Right lobe of liver (tissue), 6 donors: Measurements from ENCODE around the gene SKAP2. TPM values are rescaled to one million over a fixed set of nuclear protein-coding genes. Genes with fewer than 3 reads are reported as not detected.

Experiments
- ATAC-seq, 4 donors: fragments of 200-7000 bp; cut with Tn5 transposase; one replicate each; pipeline ENCODE4 v1.9.1; 2020; ENCODE audit warnings: mild to moderate bottlenecking in 4 of 4, moderate library complexity in 4 of 4
- DNase-seq, 3 donors: peaks; one replicate each; pipeline ENCODE4 v3.0.0-alpha.2; 2020
- H3K27ac ChIP-seq, 3 donors: fragments of 200-600 bp; one replicate each; pipeline ENCODE4 v1.8.0; 2022
- H3K27me3 ChIP-seq, 2 donors: fragments of 200-600 bp; one replicate each; pipeline ENCODE4 v1.8.0; 2022
- H3K36me3 ChIP-seq, 4 donors: fragments of 200-600 bp; sonication (generic) in 1 of 4; one replicate each; pipeline versions ENCODE4 v1.5.1 to v1.8.0; 2017 to 2022; ENCODE audit warnings: control low read depth in 1 of 4
- H3K4me1 ChIP-seq, 4 donors: fragments of 200-600 bp; sonication (generic) in 1 of 4; one replicate each; pipeline versions ENCODE4 v1.5.1 to v1.8.0; 2017 to 2022; ENCODE audit warnings: control low read depth in 1 of 4
- H3K4me3 ChIP-seq, 3 donors: fragments of 200-600 bp; one replicate each; pipeline ENCODE4 v1.8.0; 2022
- H3K9me3 ChIP-seq, 4 donors: fragments of 200-600 bp; sonication (generic) in 1 of 4; one replicate each; pipeline versions ENCODE4 v1.5.1 to v1.8.0; 2017 to 2022; ENCODE audit warnings: control low read depth in 1 of 4
- POLR2A ChIP-seq: fragments of 450-650 bp; IDR thresholded peaks from one replicate; pipeline ENCODE4 v1.6.1; 2017; ENCODE audit warnings: antibody characterized with exemption, mild to moderate bottlenecking
- WGBS: methylation state at CpG from one replicate; pipeline ENCODE4 v1.1.6; 2018; ENCODE audit warnings: low coverage, low lambda C conversion rate; ENCODE audit not compliant: insufficient coverage; ENCODE audit errors: missing lambda C conversion rate; 5-methylcytosine and 5-hydroxymethylcytosine counted together
- intact Hi-C, 2 donors: fragments of 100-400 bp; cut with DNase I; formaldehyde crosslinking; loops; one replicate each; pipeline versions ENCODE4 v1.11.2 to v1.14.1; 2022
- long read RNA-seq: library from polyadenylated mRNA; unstranded; transcript quantifications from one replicate; pipeline ENCODE4 v2.0.0, GENCODE V29; 2019
- total RNA-seq, 6 experiments: library from RNA; depleted of rRNA in 2 of 6; stranded (reverse); fragments of >200 nt in 2 of 6; fragmentation: NEBNext Ultra II Directional in 3 of 6; extraction: Animal tissue kit (Norgen Biotek cat#: 25700) in 3 of 6; gene quantifications; one replicate each; pipeline versions ENCODE4 v1.1.0 to v1.2.4, GENCODE V29; 2016 to 2023
- TF ChIP-seq, protein P1 (sequence below), 4 donors: fragments of 200-600 bp in 3 of 4; fragments of 450-650 bp in 1 of 4; IDR thresholded peaks; one replicate each; pipeline versions ENCODE4 v1.5.1 to v1.8.0; 2016 to 2022; ENCODE audit warnings: antibody characterized with exemption in 4 of 4, mild to moderate bottlenecking in 2 of 4
- donor health status: DM: no; HTN: yes; CAD: no.
- donor health status: DM: no; HTN: no; CAD: no.
- donor health status: DM: no; HTN: no; CAD: no.
- donor health status: DM: no; HTN: yes; CAD: no.
- donor health status: DM: no; HTN: yes; CAD: no.

The SKAP2 gene, protein sequence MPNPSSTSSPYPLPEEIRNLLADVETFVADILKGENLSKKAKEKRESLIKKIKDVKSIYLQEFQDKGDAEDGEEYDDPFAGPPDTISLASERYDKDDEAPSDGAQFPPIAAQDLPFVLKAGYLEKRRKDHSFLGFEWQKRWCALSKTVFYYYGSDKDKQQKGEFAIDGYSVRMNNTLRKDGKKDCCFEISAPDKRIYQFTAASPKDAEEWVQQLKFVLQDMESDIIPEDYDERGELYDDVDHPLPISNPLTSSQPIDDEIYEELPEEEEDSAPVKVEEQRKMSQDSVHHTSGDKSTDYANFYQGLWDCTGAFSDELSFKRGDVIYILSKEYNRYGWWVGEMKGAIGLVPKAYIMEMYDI
- 10 to 100 TPM in 2 of 6 experiments, 1 to 10 TPM in 4; 4.7 to 19.6 (median 9.0) TPM for total RNA-seq
- long read RNA-seq, transcript SKAP2-201 (13 exons, 3,998 nt) = major isoform, 5 of 5 reads
- long read RNA-seq, partial matches to known transcripts = 0 of 5 reads
- long read RNA-seq, other reads (novel, unspliced or antisense) = 0 of 5 reads

DNA sequence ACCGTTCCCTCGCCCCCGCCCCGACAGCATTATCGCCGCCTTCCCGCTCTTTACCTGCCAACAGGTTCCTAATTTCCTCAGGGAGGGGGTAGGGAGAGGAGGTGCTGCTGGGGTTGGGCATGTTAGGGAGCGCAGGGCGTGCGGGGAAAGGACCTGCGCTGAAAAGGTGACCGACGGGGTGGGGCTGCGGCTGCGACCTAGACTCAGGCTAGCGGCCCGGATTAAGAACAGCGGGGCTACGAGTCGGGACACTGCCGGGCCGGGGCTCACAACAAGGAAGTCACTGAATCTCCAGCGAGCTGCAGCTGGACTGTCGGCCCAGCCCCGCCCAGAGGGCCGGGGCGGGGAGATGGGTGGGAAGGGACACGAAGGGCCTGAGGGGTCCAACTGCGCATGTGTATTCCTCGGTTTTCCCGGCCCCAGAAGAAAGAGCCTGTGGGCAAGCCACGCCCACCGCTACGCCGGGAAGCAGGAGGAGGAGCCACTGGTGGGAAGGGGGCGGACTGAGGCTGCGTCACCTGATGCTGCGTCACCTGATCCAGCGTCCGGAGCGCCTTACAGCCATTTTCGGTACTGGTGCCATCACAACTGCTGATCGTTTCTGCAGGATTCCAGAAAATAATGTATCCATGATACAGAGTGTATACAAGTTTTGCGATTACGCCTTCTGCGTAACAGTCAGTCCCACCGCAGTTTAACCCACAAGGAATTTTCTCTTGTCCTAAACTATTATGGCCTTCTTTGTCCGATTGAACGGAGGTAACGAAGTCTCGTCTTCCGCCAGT, at the start of gene SKAP2:
TSS of gene SKAP2 (minus strand) at position 282 of the 785 bp plus-strand sequence. CDS start at position 121, 161 bp downstream.
- intact Hi-C loops = no loop called here
- H3K27ac ChIP-seq = peak within 1 kb of the TSS; percentile 83 to 91 (median 86)
- WGBS = 0% methylated on average over 29 of the region's 52 CpGs
- no peaks in the 10 kb centered on the region for H3K9me3 ChIP-seq
- peaks cover 0 to 6% of the 10 kb centered on the region in 2 donors for H3K27me3 ChIP-seq
- DNase-seq = peak; percentile 99 to 100 (median 99)
- ATAC-seq = peak; percentile 97 to 99 (median 98)
- peaks cover 0 to 6% (median 2%) of the 10 kb centered on the region in 4 donors for H3K4me1 ChIP-seq
- TF ChIP-seq, protein P1, sequence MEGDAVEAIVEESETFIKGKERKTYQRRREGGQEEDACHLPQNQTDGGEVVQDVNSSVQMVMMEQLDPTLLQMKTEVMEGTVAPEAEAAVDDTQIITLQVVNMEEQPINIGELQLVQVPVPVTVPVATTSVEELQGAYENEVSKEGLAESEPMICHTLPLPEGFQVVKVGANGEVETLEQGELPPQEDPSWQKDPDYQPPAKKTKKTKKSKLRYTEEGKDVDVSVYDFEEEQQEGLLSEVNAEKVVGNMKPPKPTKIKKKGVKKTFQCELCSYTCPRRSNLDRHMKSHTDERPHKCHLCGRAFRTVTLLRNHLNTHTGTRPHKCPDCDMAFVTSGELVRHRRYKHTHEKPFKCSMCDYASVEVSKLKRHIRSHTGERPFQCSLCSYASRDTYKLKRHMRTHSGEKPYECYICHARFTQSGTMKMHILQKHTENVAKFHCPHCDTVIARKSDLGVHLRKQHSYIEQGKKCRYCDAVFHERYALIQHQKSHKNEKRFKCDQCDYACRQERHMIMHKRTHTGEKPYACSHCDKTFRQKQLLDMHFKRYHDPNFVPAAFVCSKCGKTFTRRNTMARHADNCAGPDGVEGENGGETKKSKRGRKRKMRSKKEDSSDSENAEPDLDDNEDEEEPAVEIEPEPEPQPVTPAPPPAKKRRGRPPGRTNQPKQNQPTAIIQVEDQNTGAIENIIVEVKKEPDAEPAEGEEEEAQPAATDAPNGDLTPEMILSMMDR (IDR thresholded peaks at IDR 0.05) = no peak
- peak; percentile 98 for TF ChIP-seq POLR2A
- H3K36me3 ChIP-seq = no peaks in the 10 kb centered on the region
- peak within 1 kb of the TSS; percentile 52 to 71 (median 68) for H3K4me3 ChIP-seq

DNA sequence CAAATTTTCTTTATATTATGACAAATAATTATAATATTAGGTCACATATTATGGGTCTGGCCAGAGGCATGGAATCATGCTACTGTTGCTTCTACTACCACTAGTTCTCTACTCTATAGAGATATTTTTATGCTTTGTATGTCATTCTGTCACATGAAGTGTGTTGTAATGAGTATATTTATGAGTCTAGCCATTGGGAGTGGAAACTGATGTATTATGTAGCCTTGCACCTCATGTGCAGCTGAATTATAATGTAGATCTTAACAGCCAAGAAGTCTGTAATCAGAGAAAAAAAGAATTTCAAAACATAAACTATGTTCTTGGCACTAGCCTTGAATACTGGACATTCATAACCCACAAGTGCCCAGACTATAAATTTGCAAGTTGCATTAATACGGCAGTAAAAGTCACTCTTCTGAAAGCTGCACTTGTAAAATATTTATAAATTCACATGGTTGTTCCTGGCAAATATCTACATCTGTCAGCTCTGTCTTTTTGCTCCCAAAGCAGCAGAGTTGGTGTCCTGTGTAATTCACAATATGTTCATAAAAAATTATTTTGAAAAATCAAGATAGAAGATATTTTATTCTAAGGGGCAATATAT, 48.6 kb upstream of the SKAP2 start:
- no peak for TF ChIP-seq POLR2A
- TF ChIP-seq, protein P1 (IDR thresholded peaks at IDR 0.05) = no peak
- Histone ChIP-seq H3K9me3 (no peaks in the 10 kb centered on the region), H3K36me3 (no peaks in the 10 kb centered on the region), H3K4me1 (no peaks in the 10 kb centered on the region), H3K4me3 (no peak overlapping the region), H3K27me3 (no peaks in the 10 kb centered on the region), H3K27ac (no peak overlapping the region)
- intact Hi-C loops = no loop called here
- no peak for DNase-seq
- no peak for ATAC-seq
- WGBS = 65% methylated on average over 1 of the region's 1 CpG

DNA sequence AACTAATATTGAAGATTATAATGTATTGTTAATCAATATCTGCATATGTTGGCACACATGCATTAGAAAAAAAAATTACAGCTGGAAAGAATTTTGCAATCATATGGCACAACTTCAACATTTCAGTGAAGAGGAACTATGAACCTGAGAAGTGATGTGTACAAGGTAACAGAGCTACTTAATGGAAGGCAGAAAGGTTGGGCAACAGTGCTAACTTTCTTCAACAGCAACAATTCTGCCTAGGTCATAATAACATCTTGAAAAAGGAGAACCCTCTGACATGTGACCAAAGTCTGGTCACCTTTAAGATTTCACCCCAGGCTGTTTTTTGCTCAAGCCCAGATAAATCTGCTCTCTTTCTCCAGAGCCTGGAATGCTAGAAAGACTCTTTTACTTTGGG, 47.9 kb upstream of the SKAP2 start:
- H3K27me3 ChIP-seq = no peaks in the 10 kb centered on the region
- DNase-seq = no peak
- no peak overlapping the region for H3K4me3 ChIP-seq
- no peaks in the 10 kb centered on the region for H3K9me3 ChIP-seq
- intact Hi-C loops = no loop called here
- H3K27ac ChIP-seq = no peak overlapping the region
- H3K4me1 ChIP-seq = no peaks in the 10 kb centered on the region
- TF ChIP-seq, protein P1 (IDR thresholded peaks at IDR 0.05) = no peak
- TF ChIP-seq POLR2A = no peak
- ATAC-seq = peak in 3 of 4 donors; percentile 39 to 76 (median 50)
- no peaks in the 10 kb centered on the region for H3K36me3 ChIP-seq

DNA sequence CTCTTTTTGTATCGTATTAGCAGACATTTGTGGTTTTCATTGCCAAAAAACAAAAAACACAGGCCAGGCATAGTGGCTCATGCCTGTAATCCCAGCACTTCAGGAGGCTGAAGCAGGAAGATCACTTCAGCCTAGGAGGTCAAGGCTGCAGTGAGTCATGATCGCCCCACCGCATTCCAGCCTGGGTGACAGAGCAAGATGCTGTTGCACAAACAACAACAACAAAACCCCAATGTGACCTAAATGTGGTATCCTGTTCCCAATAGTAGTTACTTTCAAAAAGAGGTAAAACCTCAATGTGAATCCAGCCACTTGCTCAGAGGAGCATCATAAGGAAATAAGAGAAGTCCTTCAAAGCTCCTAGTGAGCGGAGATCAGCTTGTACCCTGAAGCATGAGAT, 45.8 kb upstream of the SKAP2 start:
- no peaks in the 10 kb centered on the region for H3K4me1 ChIP-seq
- no peaks in the 10 kb centered on the region for H3K9me3 ChIP-seq
- intact Hi-C loops = no loop called here
- no peak overlapping the region for H3K27ac ChIP-seq
- ATAC-seq (no peak), DNase-seq (peak in 1 of 3 donors; percentile 57)
- 69% methylated on average over 2 of the region's 4 CpGs for WGBS
- H3K36me3 ChIP-seq = no peaks in the 10 kb centered on the region
- H3K27me3 ChIP-seq = no peaks in the 10 kb centered on the region
- TF ChIP-seq, protein P1 (IDR thresholded peaks at IDR 0.05) = no peak
- TF ChIP-seq POLR2A = no peak
- H3K4me3 ChIP-seq = no peak overlapping the region
